Measurements from ENCODE around the gene BCAP31.
"Not testable (repeated sequence)": the region's sequence is repeated elsewhere in the genome, so short reads cannot be mapped to it uniquely, and the experiment has no call there.

GRCh38 chrX:153694256-153694655 lies 29.9 kb downstream of the BCAP31 start:
- TF ChIP-seq POLR2A, CTCF (IDR thresholded peaks at IDR 0.05): not testable (repeated sequence)

Measured in tibial nerve (tissue), 3 donors.